H1 (cell line): Measurements from ENCODE around the gene PROSER1.

ENCODE experiments used
- POLR2A ChIP-seq, 2 experiments: IDR thresholded peaks; 1 replicate in 1 of 2; 2 replicates in 1 of 2; pipeline ENCODE4 v1.6.1; 2011; ENCODE audit warnings: low read depth in 2 of 2, low read length in 2 of 2, mild to moderate bottlenecking in 2 of 2; ENCODE audit errors: control extremely low read depth in 1 of 2
- POLR2AphosphoS5 ChIP-seq: IDR thresholded peaks from 2 replicates; pipeline ENCODE4 v1.6.1; 2011; ENCODE audit warnings: low read depth, low read length
- TF ChIP-seq, protein P1 (sequence below), 3 experiments: IDR thresholded peaks; 1 replicate in 2 of 3; 2 replicates in 1 of 3; pipeline versions ENCODE4 v1.5.1 to v1.6.1; 2011; ENCODE audit warnings: low read length in 3 of 3, mild to moderate bottlenecking in 3 of 3, inconsistent platforms in 2 of 3, low read depth in 1 of 3, moderate library complexity in 1 of 3; ENCODE audit not compliant: insufficient read depth in 1 of 3; ENCODE audit errors: control extremely low read depth in 1 of 3

DNA sequence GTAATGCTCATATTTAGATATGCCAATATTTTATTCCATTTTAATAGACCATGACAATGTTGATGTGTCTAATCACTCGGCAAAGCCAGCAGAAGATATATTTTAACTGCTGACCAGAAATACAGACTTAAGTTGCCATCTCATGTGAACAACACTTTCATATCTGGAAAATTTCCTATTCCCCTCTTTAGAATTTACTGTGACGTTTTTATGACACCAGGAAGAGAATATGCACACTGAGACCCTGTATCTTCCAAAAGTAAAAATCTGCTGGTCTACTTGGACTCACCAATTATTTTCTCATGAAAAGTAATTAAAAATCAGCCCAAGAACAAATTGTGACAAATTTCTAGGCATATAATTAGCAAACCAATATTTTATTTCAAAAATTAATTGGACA is 2.1 kb downstream of the PROSER1 start:
- TF ChIP-seq POLR2A (IDR thresholded peaks at IDR 0.05; ENCODE audit: control extremely low read depth in 1 of 2, low read depth in 2 of 2, low read length in 2 of 2) (no peak), POLR2AphosphoS5 (no peak)
- TF ChIP-seq, protein P1, sequence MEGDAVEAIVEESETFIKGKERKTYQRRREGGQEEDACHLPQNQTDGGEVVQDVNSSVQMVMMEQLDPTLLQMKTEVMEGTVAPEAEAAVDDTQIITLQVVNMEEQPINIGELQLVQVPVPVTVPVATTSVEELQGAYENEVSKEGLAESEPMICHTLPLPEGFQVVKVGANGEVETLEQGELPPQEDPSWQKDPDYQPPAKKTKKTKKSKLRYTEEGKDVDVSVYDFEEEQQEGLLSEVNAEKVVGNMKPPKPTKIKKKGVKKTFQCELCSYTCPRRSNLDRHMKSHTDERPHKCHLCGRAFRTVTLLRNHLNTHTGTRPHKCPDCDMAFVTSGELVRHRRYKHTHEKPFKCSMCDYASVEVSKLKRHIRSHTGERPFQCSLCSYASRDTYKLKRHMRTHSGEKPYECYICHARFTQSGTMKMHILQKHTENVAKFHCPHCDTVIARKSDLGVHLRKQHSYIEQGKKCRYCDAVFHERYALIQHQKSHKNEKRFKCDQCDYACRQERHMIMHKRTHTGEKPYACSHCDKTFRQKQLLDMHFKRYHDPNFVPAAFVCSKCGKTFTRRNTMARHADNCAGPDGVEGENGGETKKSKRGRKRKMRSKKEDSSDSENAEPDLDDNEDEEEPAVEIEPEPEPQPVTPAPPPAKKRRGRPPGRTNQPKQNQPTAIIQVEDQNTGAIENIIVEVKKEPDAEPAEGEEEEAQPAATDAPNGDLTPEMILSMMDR (IDR thresholded peaks at IDR 0.05; ENCODE audit: control extremely low read depth in 1 of 3, insufficient read depth in 1 of 3, low read depth in 1 of 3, low read length in 3 of 3) = no peak
